ENCODE results near the gene MCIDAS. TPM values are rescaled to one million over a fixed set of nuclear protein-coding genes. Genes with fewer than 3 reads are reported as not detected.

The MCIDAS gene
- polyA plus RNA-seq, 1 of the 3 experiments (the other 2 are of a cell fraction) = not detected

GRCh38 chr5:55250064-55250463 lies 22.9 kb upstream of the MCIDAS start:
- 40% methylated on average over 1 of the region's 1 CpG for WGBS (ENCODE audit: low lambda C conversion rate)

More at GRCh38 chr5:55250064-55250463, 22.9 kb upstream of the MCIDAS start:
- no peaks in the 10 kb centered on the region; the same call in 1 of the 2 replicates for H3K27me3 ChIP-seq (ENCODE audit: insufficient read depth)
- H3K4me1 ChIP-seq (ENCODE audit: control insufficient read depth in 1 of 2, insufficient read depth in 2 of 2, low read depth in 1 of 2, low read length in 1 of 2) = no peaks in the 10 kb centered on the region
- no peak overlapping the region for H2AFZ ChIP-seq (ENCODE audit: low read depth)
- H3K79me2 ChIP-seq (ENCODE audit: insufficient read depth) = no peaks in the 10 kb centered on the region
- TF ChIP-seq MEF2A (IDR thresholded peaks at IDR 0.05; ENCODE audit: borderline replicate concordance, low read depth) = no peak
- no peak for TF ChIP-seq IRF3 (IDR thresholded peaks at IDR 0.05; ENCODE audit: low read depth, low read length)
- TF ChIP-seq FOXJ3 (CRISPR knock-in tag; IDR thresholded peaks at IDR 0.05) = no peak
- TF ChIP-seq SMC3 (IDR thresholded peaks at IDR 0.05; ENCODE audit: low read depth, low read length) = no peak
- no peak for TF ChIP-seq RFX5 (IDR thresholded peaks at IDR 0.05; ENCODE audit: low read length)
- TF ChIP-seq USF1 (IDR thresholded peaks at IDR 0.05; ENCODE audit: borderline replicate concordance, low read depth) = no peak
- no peak for TF ChIP-seq GATA2 (CRISPR knock-in tag; IDR thresholded peaks at IDR 0.05)
- TF ChIP-seq JUND (IDR thresholded peaks at IDR 0.05) = no peak
- no peak for TF ChIP-seq RXRA (IDR thresholded peaks at IDR 0.05; ENCODE audit: borderline replicate concordance, low read depth)
- no peak for TF ChIP-seq YY1 (IDR thresholded peaks at IDR 0.05; ENCODE audit: low read depth)
- no peak for TF ChIP-seq USF2 (IDR thresholded peaks at IDR 0.05; ENCODE audit: borderline replicate concordance, low read depth, low read length)
- TF ChIP-seq TAF1 (IDR thresholded peaks at IDR 0.05; ENCODE audit: borderline replicate concordance, low read depth, low read length) = no peak
- TF ChIP-seq CHD2 (IDR thresholded peaks at IDR 0.05; ENCODE audit: low read length, partially characterized antibody) = no peak
- TF ChIP-seq ZBTB33 (IDR thresholded peaks at IDR 0.05; ENCODE audit: borderline replicate concordance, low read depth) = no peak
- no peak for TF ChIP-seq ELF1 (IDR thresholded peaks at IDR 0.05)
- no peak for TF ChIP-seq RCOR1 (IDR thresholded peaks at IDR 0.05; ENCODE audit: low read length)
- no peak for TF ChIP-seq FOSL2 (IDR thresholded peaks at IDR 0.05; ENCODE audit: borderline replicate concordance, low read depth)
- TF ChIP-seq TEAD4 (IDR thresholded peaks at IDR 0.05; ENCODE audit: borderline replicate concordance, insufficient read depth) = no peak
- TF ChIP-seq, protein P1, sequence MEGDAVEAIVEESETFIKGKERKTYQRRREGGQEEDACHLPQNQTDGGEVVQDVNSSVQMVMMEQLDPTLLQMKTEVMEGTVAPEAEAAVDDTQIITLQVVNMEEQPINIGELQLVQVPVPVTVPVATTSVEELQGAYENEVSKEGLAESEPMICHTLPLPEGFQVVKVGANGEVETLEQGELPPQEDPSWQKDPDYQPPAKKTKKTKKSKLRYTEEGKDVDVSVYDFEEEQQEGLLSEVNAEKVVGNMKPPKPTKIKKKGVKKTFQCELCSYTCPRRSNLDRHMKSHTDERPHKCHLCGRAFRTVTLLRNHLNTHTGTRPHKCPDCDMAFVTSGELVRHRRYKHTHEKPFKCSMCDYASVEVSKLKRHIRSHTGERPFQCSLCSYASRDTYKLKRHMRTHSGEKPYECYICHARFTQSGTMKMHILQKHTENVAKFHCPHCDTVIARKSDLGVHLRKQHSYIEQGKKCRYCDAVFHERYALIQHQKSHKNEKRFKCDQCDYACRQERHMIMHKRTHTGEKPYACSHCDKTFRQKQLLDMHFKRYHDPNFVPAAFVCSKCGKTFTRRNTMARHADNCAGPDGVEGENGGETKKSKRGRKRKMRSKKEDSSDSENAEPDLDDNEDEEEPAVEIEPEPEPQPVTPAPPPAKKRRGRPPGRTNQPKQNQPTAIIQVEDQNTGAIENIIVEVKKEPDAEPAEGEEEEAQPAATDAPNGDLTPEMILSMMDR (IDR thresholded peaks at IDR 0.05) = no peak
- H3F3A ChIP-seq (replicated peaks; ENCODE audit: insufficient read depth) = no peaks in the 10 kb centered on the region
- no peaks in the 10 kb centered on the region for H3K9me2 ChIP-seq
- H3K4me2 ChIP-seq = no peak overlapping the region
- H3K9ac ChIP-seq = no peak overlapping the region
- peaks cover 4 to 7% of the 10 kb centered on the region in 2 experiments for H3K36me3 ChIP-seq (replicated peaks in 1 of 2; ENCODE audit: control insufficient read depth in 1 of 2, insufficient read depth in 2 of 2, low read length in 1 of 2)
- ChIA-PET CTCF (no interaction called here), POLR2A (no interaction called here)
- H3K27ac ChIP-seq (ENCODE audit: low read depth in 2 of 2, low read length in 1 of 2) = no peak overlapping the region
- H3K4me3 ChIP-seq (ENCODE audit: low read depth in 2 of 2, low read length in 1 of 2) = no peak overlapping the region
- DNase-seq = no peak
- 0 out of 2 replicates have a peak, but pooled peaks cover 3% of the 10 kb centered on the region for H3K9me3 ChIP-seq
- H4K20me1 ChIP-seq (ENCODE audit: insufficient read depth) = no peaks in the 10 kb centered on the region
